PFSK-1 (cell line): Measurements from ENCODE around the gene DHRS4.
"Not testable (repeated sequence)": the region's sequence is repeated elsewhere in the genome, so short reads cannot be mapped to it uniquely, and the experiment has no call there.

Experiments
- FOXP2 ChIP-seq: optimal IDR thresholded peaks from 2 replicates; pipeline ENCODE3; 2011; ENCODE audit warnings: borderline replicate concordance, control low read depth, inconsistent platforms; ENCODE audit not compliant: insufficient read depth; ENCODE audit errors: extremely low read length, extremely low read depth
- POLR2AphosphoS5 ChIP-seq: IDR thresholded peaks from 2 replicates; pipeline ENCODE4 v1.6.1; 2012; ENCODE audit warnings: low read depth, mild to moderate bottlenecking, control low read depth, low read length, moderate library complexity
- REST ChIP-seq, 2 experiments: IDR thresholded peaks; 2 replicates each; pipeline versions ENCODE4 v1.6.1 to v1.8.0; 2011 to 2012; ENCODE audit warnings: low read depth in 2 of 2, low read length in 2 of 2, control low read depth in 1 of 2, inconsistent platforms in 1 of 2, mild to moderate bottlenecking in 1 of 2, moderate library complexity in 1 of 2; ENCODE audit not compliant: insufficient read depth in 1 of 2
- SIN3A ChIP-seq: IDR thresholded peaks from 2 replicates; pipeline ENCODE4 v1.6.1; 2012; ENCODE audit warnings: mild to moderate bottlenecking, low read length, moderate library complexity, borderline replicate concordance; ENCODE audit not compliant: insufficient read depth
- TAF1 ChIP-seq: IDR thresholded peaks from 2 replicates; pipeline ENCODE4 v1.6.1; 2012; ENCODE audit warnings: low read length, control low read depth, borderline replicate concordance; ENCODE audit not compliant: insufficient read depth

Gene DHRS4

GRCh38 chr14:23988607-23989363 lies 35.2 kb downstream of the DHRS4 start, which contains the start of gene DHRS4L2:
Gene DHRS4L2 (plus strand): TSS chr14:23988929. CDS start chr14:23988948, 19 bp downstream.
- TF ChIP-seq REST (IDR thresholded peaks at IDR 0.05; ENCODE audit: insufficient read depth in 1 of 2, low read depth in 2 of 2, low read length in 2 of 2); SIN3A; POLR2AphosphoS5: not testable (repeated sequence)

- no peak for TF ChIP-seq SIN3A
- TF ChIP-seq TAF1: no peak
- no peak for TF ChIP-seq REST (IDR thresholded peaks at IDR 0.05; ENCODE audit: insufficient read depth in 1 of 2, low read depth in 2 of 2, low read length in 2 of 2)
- no peak for TF ChIP-seq POLR2AphosphoS5
- no peak for TF ChIP-seq FOXP2
These were observed 57.5 kb downstream of the DHRS4 start for GRCh38 chr14:24011051-24011450.

- TF ChIP-seq REST (IDR thresholded peaks at IDR 0.05; ENCODE audit: insufficient read depth in 1 of 2, low read depth in 2 of 2, low read length in 2 of 2) (no peak), TAF1 (no peak), POLR2AphosphoS5 (no peak), SIN3A (no peak), FOXP2 (no peak)
These were observed 60.3 kb downstream of the DHRS4 start for GRCh38 chr14:24013654-24014514.
